Neuron (in vitro differentiated cells): ENCODE results near the gene SCYL1.

Source experiments
- H2AFZ ChIP-seq: one replicate; pipeline ENCODE4 v1.6.1; 2013; ENCODE audit warnings: low read depth, mild to moderate bottlenecking, inconsistent platforms, low read length, moderate library complexity
- H3K27me3 ChIP-seq: one replicate; pipeline ENCODE4 v1.6.1; 2013; ENCODE audit warnings: low read length; ENCODE audit not compliant: insufficient read depth
- H3K36me3 ChIP-seq: one replicate; pipeline ENCODE4 v1.6.1; 2013; ENCODE audit warnings: low read length; ENCODE audit not compliant: insufficient read depth
- H3K4me1 ChIP-seq: one replicate; pipeline ENCODE4 v1.6.1; 2013; ENCODE audit warnings: low read length; ENCODE audit not compliant: insufficient read depth
- H3K4me3 ChIP-seq: 2 replicates; pipeline ENCODE4 v1.5.1; 2013; ENCODE audit warnings: mild to moderate bottlenecking, low read length, moderate library complexity
- H3K9me3 ChIP-seq: one replicate; pipeline ENCODE4 v1.6.1; 2013; ENCODE audit warnings: low read length

Gene SCYL1

DNA sequence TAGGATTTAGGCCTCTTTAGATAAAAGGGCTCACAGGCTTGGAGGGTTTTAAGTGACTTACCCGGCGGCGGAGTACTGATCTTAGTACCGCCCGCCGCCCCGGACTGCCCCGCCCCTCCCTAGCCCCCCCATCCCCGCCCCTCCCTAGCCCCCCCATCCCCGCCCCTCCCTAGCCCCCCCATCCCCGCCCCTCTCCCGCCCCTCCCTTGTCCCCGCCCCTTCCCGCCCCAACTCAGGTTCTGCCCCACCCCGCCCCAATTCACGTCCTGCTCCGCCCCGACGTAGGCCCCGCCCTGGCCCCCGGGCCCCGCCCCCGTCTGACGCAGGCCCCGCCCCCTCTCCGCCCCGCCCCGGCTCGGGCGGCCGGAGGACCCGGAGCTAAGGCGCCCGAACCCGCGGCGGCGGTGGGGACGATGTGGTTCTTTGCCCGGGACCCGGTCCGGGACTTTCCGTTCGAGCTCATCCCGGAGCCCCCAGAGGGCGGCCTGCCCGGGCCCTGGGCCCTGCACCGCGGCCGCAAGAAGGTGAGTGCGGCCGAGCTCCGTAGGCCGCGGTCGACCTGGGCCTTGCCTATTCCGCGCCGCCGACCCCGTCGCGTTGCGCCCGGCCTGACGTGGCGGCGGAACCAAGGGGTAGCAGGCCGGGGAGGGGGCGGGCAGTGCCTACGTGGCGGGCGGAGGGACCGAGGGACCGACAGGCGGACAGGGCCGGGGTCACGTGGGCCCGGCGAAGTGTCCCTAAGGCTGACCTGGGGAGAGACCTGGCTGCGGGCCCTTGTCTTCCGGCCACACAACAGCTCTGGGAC is at the start of gene SCYL1:
TSS of gene SCYL1 (plus strand) at position 343 of the 805 bp plus-strand sequence. CDS start at position 414, 71 bp downstream.
- Histone ChIP-seq H3K4me3 (peak within 1 kb of the TSS; percentile 63), H3K27me3 (no peaks in the 10 kb centered on the region), H3K9me3 (no peaks in the 10 kb centered on the region), H3K36me3 (peaks cover 13% of the 10 kb centered on the region), H3K4me1 (peaks cover 27% of the 10 kb centered on the region), H2AFZ (peak within 1 kb of the TSS; percentile 66)

- H3K27me3 ChIP-seq: no peaks in the 10 kb centered on the region
- no peak overlapping the region for H2AFZ ChIP-seq
- no peaks in the 10 kb centered on the region for H3K36me3 ChIP-seq
- no peaks in the 10 kb centered on the region for H3K9me3 ChIP-seq
- H3K4me1 ChIP-seq: peaks cover 40% of the 10 kb centered on the region
- H3K4me3 ChIP-seq: peak overlapping the region; percentile 85
These were observed 48.2 kb upstream of the SCYL1 start for GRCh38 chr11:65476632-65477148.

- H2AFZ ChIP-seq: no peak overlapping the region
- H3K4me1 ChIP-seq: peaks cover 38% of the 10 kb centered on the region
- H3K9me3 ChIP-seq: no peaks in the 10 kb centered on the region
- H3K27me3 ChIP-seq: no peaks in the 10 kb centered on the region
- H3K4me3 ChIP-seq: peak overlapping the region; percentile 85
- no peaks in the 10 kb centered on the region for H3K36me3 ChIP-seq
These were observed 47.5 kb upstream of the SCYL1 start for GRCh38 chr11:65477149-65477965.

DNA sequence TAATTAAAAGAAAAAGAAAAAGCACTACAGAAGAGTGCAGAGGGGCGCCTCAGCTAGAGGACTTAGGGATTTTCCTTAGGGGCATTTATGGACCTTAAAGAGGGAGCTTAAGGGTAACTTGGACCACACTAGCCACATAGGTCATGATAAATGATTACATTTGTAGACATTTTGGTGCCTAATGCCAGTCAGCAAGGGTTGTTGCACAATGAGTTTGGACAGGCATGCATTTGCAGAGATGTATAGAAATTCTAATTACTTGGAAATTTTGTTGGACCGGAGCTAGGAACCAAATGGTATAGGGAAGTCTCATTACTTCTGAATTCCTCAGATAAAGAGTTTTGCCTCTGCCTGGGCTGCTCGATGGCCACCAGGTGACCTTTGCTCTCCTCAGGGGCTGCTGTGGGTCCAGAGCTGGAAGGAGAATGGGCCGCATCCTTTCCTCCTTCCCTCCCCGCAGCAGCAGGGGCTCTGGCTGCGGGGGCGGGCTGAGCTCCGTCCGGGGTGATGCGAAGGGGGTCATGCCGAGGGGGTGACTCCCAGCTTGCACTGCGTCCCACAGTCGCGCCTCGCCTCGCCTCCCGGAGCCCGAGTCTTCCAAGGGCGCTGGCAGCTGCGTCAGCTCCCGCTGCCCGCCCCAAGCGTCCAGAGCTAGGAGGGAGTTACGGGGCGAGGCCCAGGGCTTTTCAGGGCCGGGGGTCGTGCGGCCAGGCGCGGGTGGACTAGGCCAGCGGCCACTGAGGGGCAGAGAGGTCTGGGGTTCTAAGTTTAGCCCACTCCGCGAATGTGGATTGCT is 46.3 kb upstream of the SCYL1 start:
- Histone ChIP-seq H3K9me3 (no peaks in the 10 kb centered on the region), H2AFZ (peak overlapping the region; percentile 20), H3K4me3 (peak overlapping the region; percentile 32), H3K36me3 (no peaks in the 10 kb centered on the region), H3K4me1 (peaks cover 39% of the 10 kb centered on the region), H3K27me3 (no peaks in the 10 kb centered on the region)

GRCh38 chr11:65479184-65480145 is 45.4 kb upstream of the SCYL1 start:
- Histone ChIP-seq H2AFZ (peak overlapping the region; percentile 20), H3K36me3 (no peaks in the 10 kb centered on the region), H3K9me3 (no peaks in the 10 kb centered on the region), H3K4me1 (peaks cover 39% of the 10 kb centered on the region), H3K27me3 (no peaks in the 10 kb centered on the region), H3K4me3 (peak overlapping the region; percentile 32)

DNA sequence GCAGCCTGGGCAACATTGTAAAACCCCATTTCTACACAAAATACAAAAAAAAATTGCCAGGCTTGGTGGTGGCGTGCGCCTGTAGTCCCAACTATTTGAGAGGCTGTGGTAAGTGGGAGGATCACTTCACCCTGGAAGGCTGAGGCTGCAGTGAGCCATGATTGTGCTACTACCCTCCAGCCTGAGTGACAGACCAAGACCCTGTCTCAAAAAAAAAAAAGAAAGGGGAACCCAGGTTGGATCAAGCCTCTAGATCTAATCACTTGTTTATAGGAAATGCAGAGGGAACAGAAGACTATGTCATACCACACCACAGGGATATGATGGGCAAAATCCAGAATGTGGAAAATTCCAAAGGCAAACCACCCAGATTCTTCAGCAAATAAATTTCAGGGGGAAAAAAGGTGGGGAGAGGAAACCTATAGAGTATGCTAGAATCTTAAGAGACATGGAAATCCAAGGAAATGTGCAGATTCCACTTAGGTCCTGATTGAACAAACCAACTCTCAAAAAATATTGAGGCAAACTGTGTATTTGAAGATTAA is 42.5 kb upstream of the SCYL1 start:
- Histone ChIP-seq H2AFZ (no peak overlapping the region), H3K4me3 (no peak overlapping the region), H3K9me3 (no peaks in the 10 kb centered on the region), H3K27me3 (no peaks in the 10 kb centered on the region), H3K4me1 (peaks cover 51% of the 10 kb centered on the region), H3K36me3 (no peaks in the 10 kb centered on the region)

DNA sequence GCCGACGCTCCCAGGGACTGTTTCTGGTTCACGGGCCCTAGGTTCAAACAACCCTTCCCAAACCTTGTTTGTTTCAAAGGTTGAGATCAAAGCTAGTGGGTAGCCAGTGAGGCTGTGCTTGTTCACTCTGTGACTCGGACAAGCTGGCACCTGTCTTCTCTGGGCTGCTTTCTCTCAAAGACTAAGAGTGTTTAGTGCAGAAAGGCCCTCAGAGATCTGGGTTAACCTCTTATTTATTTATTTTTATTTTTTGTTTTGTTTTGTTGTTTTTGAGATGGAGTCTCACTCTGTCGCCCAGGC is 39.0 kb upstream of the SCYL1 start:
- Histone ChIP-seq H3K4me1 (peaks cover 59% of the 10 kb centered on the region), H2AFZ (peak overlapping the region; percentile 17), H3K9me3 (no peaks in the 10 kb centered on the region), H3K4me3 (no peak overlapping the region), H3K27me3 (no peaks in the 10 kb centered on the region), H3K36me3 (no peaks in the 10 kb centered on the region)

DNA sequence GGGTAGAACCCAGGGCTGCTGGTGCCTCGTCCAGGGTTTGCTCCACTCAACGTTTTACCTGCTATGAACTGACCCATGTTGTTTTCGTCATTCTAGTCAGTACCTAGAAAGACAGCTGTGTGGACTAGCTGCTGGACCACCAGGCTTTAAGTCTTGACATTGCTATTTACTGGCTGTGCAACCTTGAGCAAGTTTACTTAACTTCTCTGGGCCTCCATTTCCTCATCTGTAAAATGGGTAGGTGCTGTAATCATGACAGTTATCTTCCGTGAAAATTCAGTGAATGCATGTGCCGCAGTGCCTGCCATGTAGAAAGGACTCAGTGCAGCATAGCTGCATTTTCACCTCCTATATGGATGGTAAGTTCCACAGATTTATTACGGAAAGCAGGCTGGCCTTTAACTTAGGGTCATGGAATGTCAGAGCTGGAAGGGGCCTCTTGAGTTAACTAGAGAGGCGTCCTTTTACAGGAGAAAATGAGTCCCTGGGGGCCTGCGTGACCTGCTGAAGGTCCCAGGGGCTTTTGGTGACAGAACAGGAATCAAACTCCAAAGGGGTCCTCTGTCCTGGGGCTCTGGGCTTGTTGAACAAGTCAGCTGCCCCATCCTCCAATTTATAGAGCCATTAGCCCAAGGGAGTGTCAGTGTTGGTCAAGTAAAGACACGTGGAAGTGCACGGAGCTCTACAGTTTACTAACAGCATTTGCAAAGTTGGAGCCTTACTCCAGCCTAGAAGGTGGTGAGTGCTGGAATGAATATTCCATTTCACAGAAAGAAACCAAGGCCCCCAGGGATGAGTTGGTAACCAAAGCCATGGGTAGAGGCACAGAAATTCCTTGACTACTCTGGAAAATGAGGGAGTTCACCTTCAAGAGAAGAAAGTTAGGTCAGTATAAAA is 38.1 kb upstream of the SCYL1 start:
- H3K4me1 ChIP-seq: peaks cover 63% of the 10 kb centered on the region

GRCh38 chr11:65487467-65488272 is 37.2 kb upstream of the SCYL1 start:
- Histone ChIP-seq H3K4me3 (peak overlapping the region; percentile 40), H3K36me3 (no peaks in the 10 kb centered on the region), H3K4me1 (peaks cover 68% of the 10 kb centered on the region), H3K27me3 (no peaks in the 10 kb centered on the region), H2AFZ (no peak overlapping the region), H3K9me3 (no peaks in the 10 kb centered on the region)

More for the DNA sequence above, 38.1 kb upstream of the SCYL1 start:
- H2AFZ ChIP-seq: no peak overlapping the region
- no peaks in the 10 kb centered on the region for H3K27me3 ChIP-seq
- H3K4me3 ChIP-seq: peak overlapping the region; percentile 27
- no peaks in the 10 kb centered on the region for H3K9me3 ChIP-seq
- no peaks in the 10 kb centered on the region for H3K36me3 ChIP-seq

DNA sequence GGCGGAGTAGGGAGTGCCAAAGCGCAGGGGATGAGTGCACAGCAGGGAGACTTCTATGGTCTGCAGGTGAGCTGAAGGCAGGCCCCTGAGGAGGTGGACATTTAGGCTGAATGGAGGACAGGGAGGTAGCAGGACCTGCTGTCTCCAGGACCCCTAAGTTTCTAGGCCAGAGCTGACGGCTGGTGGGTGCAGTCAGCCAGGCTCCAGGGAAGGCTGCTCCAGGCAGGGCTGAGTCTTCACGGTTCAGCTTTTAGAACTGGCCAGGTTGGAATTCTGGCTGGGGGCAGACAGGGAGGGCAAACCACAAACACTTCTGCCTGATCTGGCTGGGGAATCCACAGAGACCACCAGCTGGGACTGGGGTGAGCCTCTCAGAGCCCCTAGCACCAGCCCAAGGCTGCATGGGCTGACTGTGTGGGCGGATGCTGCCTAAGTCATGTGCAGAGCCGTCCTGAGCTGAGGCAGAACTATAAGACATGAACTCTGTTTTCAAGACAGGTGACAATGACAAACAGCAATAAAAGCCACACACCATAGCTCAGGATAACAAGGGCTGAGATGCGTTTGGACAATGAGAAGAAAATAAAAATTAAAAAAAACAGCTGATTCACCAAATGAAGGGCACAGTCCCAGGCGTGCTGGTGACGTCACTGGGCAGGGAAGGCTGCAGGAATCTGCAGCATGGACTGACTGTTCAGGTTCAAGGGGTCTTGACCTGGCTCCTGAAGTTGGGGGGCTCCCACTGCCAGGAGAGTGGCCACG is 36.4 kb upstream of the SCYL1 start:
- H3K4me1 ChIP-seq: peaks cover 76% of the 10 kb centered on the region
- no peaks in the 10 kb centered on the region for H3K9me3 ChIP-seq
- no peaks in the 10 kb centered on the region for H3K36me3 ChIP-seq
- H3K4me3 ChIP-seq: peak overlapping the region; percentile 40
- no peak overlapping the region for H2AFZ ChIP-seq
- H3K27me3 ChIP-seq: no peaks in the 10 kb centered on the region
